K562 (cell line): ENCODE measurements around the gene CFAP70. TPM values are rescaled to one million over a fixed set of nuclear protein-coding genes. Genes with fewer than 3 reads are reported as not detected.

ENCODE experiments used
- ATAC-seq: fragments of 200-7000 bp; cut with Tn5 transposase; 3 replicates; pipeline ENCODE4 v1.9.1; 2020; ENCODE audit warnings: moderate library complexity
- BruUV-seq: library from RNA; stranded (reverse); fragments of 400-500 nt; replicated peaks from 2 replicates; lab custom pipeline; 2021; lab: Mats Ljungman, UMichigan
- CTCF ChIA-PET: fragments of 300-600 bp; formaldehyde crosslinking; extraction: SDS; loops from one replicate; lab custom pipeline; 2021; ENCODE audit warnings: low intra/inter-chr PET ratio; lab: Yijun Ruan, JAX
- POLR2A ChIA-PET: fragments of 300-600, 350-650 bp; sonication (Branson Sonifier 250); formaldehyde crosslinking; extraction: SDS; loops from one replicate; lab custom pipeline; 2021; ENCODE audit warnings: antibody characterized with exemption, inconsistent platforms; lab: Yijun Ruan, JAX
- DNase-seq, 4 experiments: peaks; one replicate each; pipeline versions ENCODE4 v3.0.0 to v3.0.0-alpha.2; 2011 to 2018; ENCODE audit warnings: low spot score in 3 of 4, mixed read lengths in 3 of 4; ENCODE audit errors: extremely low read depth in 1 of 4
- FAIRE-seq: peaks from 2 replicates; lab custom pipeline; 2011; peaks lifted over from hg19 to GRCh38; lab: Jason Lieb, UNC
- H2AFZ ChIP-seq: 2 replicates; pipeline ENCODE4 v1.6.0; 2011; ENCODE audit warnings: low read depth, low read length, control low read depth, inconsistent platforms
- H3K27ac ChIP-seq: fragments of 200-600 bp; 3 replicates; pipeline ENCODE4 v1.8.0; 2011; ENCODE audit warnings: low read depth, mild to moderate bottlenecking, control low read depth, inconsistent platforms, low read length, moderate library complexity, mixed read lengths; ENCODE audit errors: extremely low read depth
- H3K27me3 ChIP-seq, 2 experiments: fragments of 300-600 bp in 1 of 2; 2 replicates in 1 of 2; 3 replicates in 1 of 2; pipeline versions ENCODE4 v1.6.0 to v1.8.0; 2011; ENCODE audit warnings: inconsistent platforms in 2 of 2, low read length in 2 of 2, mild to moderate bottlenecking in 1 of 2, mixed read lengths in 1 of 2, moderate library complexity in 1 of 2; ENCODE audit not compliant: control insufficient read depth in 2 of 2, insufficient read depth in 2 of 2
- H3K36me3 ChIP-seq: fragments of 300-600 bp; 3 replicates; pipeline ENCODE4 v1.8.0; 2011; ENCODE audit warnings: mild to moderate bottlenecking, low read length, inconsistent platforms; ENCODE audit not compliant: control insufficient read depth, insufficient read depth
- H3K4me1 ChIP-seq, 2 experiments: fragments of 200-600 bp in 1 of 2; replicated peaks in 1 of 2; 2 replicates in 1 of 2; 3 replicates in 1 of 2; pipeline versions ENCODE4 v1.5.1 to v1.8.0; 2011; ENCODE audit warnings: inconsistent platforms in 2 of 2, low read length in 2 of 2, mild to moderate bottlenecking in 1 of 2, mixed read lengths in 1 of 2, moderate library complexity in 1 of 2; ENCODE audit not compliant: control insufficient read depth in 2 of 2, insufficient read depth in 2 of 2
- H3K4me2 ChIP-seq: 2 replicates; pipeline ENCODE4 v1.6.1; 2011; ENCODE audit warnings: low read length, control low read depth, inconsistent platforms, mixed read lengths; ENCODE audit not compliant: insufficient read depth
- H3K4me3 ChIP-seq: fragments of 200-600 bp; sonication (generic), shearing (Covaris generic); 2 replicates; pipeline ENCODE4 v1.5.1; 2016; ENCODE audit warnings: control low read depth, inconsistent platforms
- H3K79me2 ChIP-seq: fragments of 200-600 bp; 3 replicates; pipeline ENCODE4 v1.8.0; 2011; ENCODE audit warnings: low read length, inconsistent platforms; ENCODE audit not compliant: control insufficient read depth, insufficient read depth
- H3K9ac ChIP-seq, 2 experiments: 2 replicates each; pipeline versions ENCODE4 v1.6.0 to v1.6.1; 2011; ENCODE audit warnings: low read depth in 2 of 2, low read length in 2 of 2, control low read depth in 1 of 2, inconsistent platforms in 1 of 2, mild to moderate bottlenecking in 1 of 2, mixed read lengths in 1 of 2; ENCODE audit not compliant: insufficient read depth in 1 of 2
- H3K9me1 ChIP-seq: one replicate; pipeline ENCODE4 v1.6.0; 2011; ENCODE audit warnings: inconsistent platforms, mild to moderate bottlenecking, low read length, moderate library complexity; ENCODE audit not compliant: control insufficient read depth, insufficient read depth
- H3K9me3 ChIP-seq: replicated peaks from 2 replicates; pipeline ENCODE4 v1.5.1; 2011; ENCODE audit warnings: low read depth, low read length, inconsistent platforms; ENCODE audit not compliant: control insufficient read depth, insufficient read depth
- H4K20me1 ChIP-seq: replicated peaks from 2 replicates; pipeline ENCODE4 v1.6.1; 2011; ENCODE audit warnings: low read length, inconsistent platforms, mixed read lengths; ENCODE audit not compliant: control insufficient read depth, insufficient read depth
- CHAMP1 ChIP-seq: fragments of 450-650 bp; IDR thresholded peaks from 2 replicates; pipeline ENCODE4 v1.6.1; 2016; ENCODE audit warnings: mild to moderate bottlenecking
- CREB3 ChIP-seq: fragments of 450-650 bp; conservative IDR thresholded peaks from 2 replicates; pipeline ENCODE4 v1.6.1; 2016; ENCODE audit warnings: missing genetic modification characterization, low read depth, mild to moderate bottlenecking, missing compliant biosample characterization, moderate library complexity
- E2F3 ChIP-seq: fragments of 250-450 bp; sonication (Bioruptor Pico); IDR thresholded peaks from 2 replicates; pipeline ENCODE4 v1.4.0; 2020; ENCODE audit warnings: mild to moderate bottlenecking
- ETV5 ChIP-seq: sonication (generic); formaldehyde crosslinking; IDR thresholded peaks from 2 replicates; pipeline ENCODE4 v1.4.0; 2020; ENCODE audit warnings: low read depth, mild to moderate bottlenecking, missing genetic modification reagents
- HNRNPUL1 ChIP-seq: fragments of 200-400 bp; formaldehyde crosslinking; IDR thresholded peaks from 2 replicates; pipeline ENCODE4 v1.6.1; 2017; ENCODE audit warnings: low read length
- KAT8 ChIP-seq: fragments of 450-650 bp; IDR thresholded peaks from 2 replicates; pipeline ENCODE4 v1.6.1; 2016; ENCODE audit warnings: low read depth, mild to moderate bottlenecking
- KDM1A ChIP-seq, 2 experiments: fragments of 450-650 bp; IDR thresholded peaks; 2 replicates each; pipeline ENCODE4 v1.6.1; 2016; ENCODE audit warnings: mild to moderate bottlenecking in 2 of 2
- SRSF3 ChIP-seq: fragments of 200-400 bp; formaldehyde crosslinking; IDR thresholded peaks from 2 replicates; pipeline ENCODE4 v1.6.1; 2016; ENCODE audit warnings: mild to moderate bottlenecking, low read length, moderate library complexity; ENCODE audit not compliant: insufficient read depth
- USF2 ChIP-seq: sonication (generic); formaldehyde crosslinking; IDR thresholded peaks from 2 replicates; pipeline ENCODE4 v1.5.0; 2020; ENCODE audit warnings: missing genetic modification reagents
- ZNF445 ChIP-seq: fragments of 250-450 bp; sonication (Bioruptor Pico); IDR thresholded peaks from 2 replicates; pipeline ENCODE4 v1.4.0; 2020; ENCODE audit warnings: low read depth, mild to moderate bottlenecking, moderate library complexity
- ZNF695 ChIP-seq: fragments of 450-650 bp; formaldehyde crosslinking; IDR thresholded peaks from 2 replicates; pipeline ENCODE4 v1.4.0; 2020; ENCODE audit warnings: mild to moderate bottlenecking, moderate library complexity
- ZNF780A ChIP-seq: fragments of 250-450 bp; sonication (Bioruptor Pico); IDR thresholded peaks from 2 replicates; pipeline ENCODE4 v1.5.0; 2021; ENCODE audit warnings: mild to moderate bottlenecking
- WGBS: fragments of 100-300 bp; shearing (Covaris generic); methylation state at CpG from one replicate; pipeline ENCODE4 v1.1.6; 2016; ENCODE audit warnings: low coverage, mixed read lengths; ENCODE audit not compliant: insufficient coverage; ENCODE audit errors: missing lambda C conversion rate; 5-methylcytosine and 5-hydroxymethylcytosine counted together
- in situ Hi-C: fragments of 300-500 bp; cut with MboI; formaldehyde crosslinking; loops from 4 replicates; pipeline ENCODE4 v1.15.0; 2018; ENCODE audit warnings: inconsistent platforms, mixed read lengths
- intact Hi-C: fragments of 100-400 bp; cut with micrococcal nuclease; formaldehyde crosslinking; loops from 2 replicates; pipeline ENCODE4 v1.14.2; 2022
- polyA plus RNA-seq, 8 experiments: library from polyadenylated mRNA; depleted of rRNA in 4 of 8; stranded (reverse) in 5 of 8; unstranded in 3 of 8; fragments of >200 nt; fragmentation: Nextera tagmentation in 2 of 8; fragmentation: Illumina TruSeq in 1 of 8; extraction: Ambion mirVana in 2 of 8; extraction: Trizol in 1 of 8; gene quantifications; 2 replicates each; pipeline versions ENCODE4 v1.2.1 to v1.2.3, GENCODE V29; 2011 to 2014; ENCODE audit warnings: inconsistent platforms in 1 of 8, missing spikeins in 1 of 8
- total RNA-seq, 7 experiments: library from RNA; depleted of rRNA in 6 of 7; stranded (reverse); fragments of >200 nt in 6 of 7; fragmentation: Illumina TruSeq in 2 of 7; extraction: Trizol in 2 of 7; gene quantifications; 2 replicates each; pipeline versions ENCODE4 v1.2.1 to v1.2.3, GENCODE V29; 2011 to 2021; ENCODE audit warnings: low replicate concordance in 1 of 7

The CFAP70 gene
- total and polyA plus RNA-seq, 9 of the 15 experiments (the other 6 are each of a cell fraction or from before 2014, with no cell fraction given): 0.27 to 1.6 (median 0.86) TPM

GRCh38 chr10:73234695-73235094 lies 124.0 kb downstream of the CFAP70 start:
- H3K79me2 ChIP-seq: peaks cover 13% of the 10 kb centered on the region
- H3K9me1 ChIP-seq: no peaks in the 10 kb centered on the region
- no peak overlapping the region for H3K9ac ChIP-seq
- POLR2A ChIA-PET: interaction anchor here (0.6 to 6.3 kb wide), 12 partner anchors 9 to 911 kb away, joined by 3 to 66 read pairs (median 3); partner anchors contain the start of genes DNAJC9 and MRPS16
- CTCF ChIA-PET: interaction anchor here (0.7 kb wide), 1 partner anchor 16 kb away, joined by 3 read pairs; no protein-coding TSS in a partner anchor
- no peak overlapping the region for H3K27ac ChIP-seq
- no peak for DNase-seq
- H4K20me1 ChIP-seq: peaks cover 3% of the 10 kb centered on the region
- no peak overlapping the region for H2AFZ ChIP-seq
- no TSS peak for BruUV-seq
- in situ Hi-C loops (no loop called here), intact Hi-C loops (no loop called here)
- no peaks in the 10 kb centered on the region for H3K9me3 ChIP-seq
- no peaks in the 10 kb centered on the region for H3K27me3 ChIP-seq
- peaks cover 70% of the 10 kb centered on the region for H3K36me3 ChIP-seq
- no peak for TF ChIP-seq ZNF780A (CRISPR knock-in tag)
- no peak for TF ChIP-seq SRSF3
- no peak for TF ChIP-seq ETV5 (CRISPR knock-in tag)
- TF ChIP-seq ZNF695 (CRISPR knock-in tag): no peak
- no peak for TF ChIP-seq E2F3 (CRISPR knock-in tag)
- H3K4me3 ChIP-seq: no peak overlapping the region
- 83% methylated on average over 7 of the region's 7 CpGs for WGBS
- H3K4me1 ChIP-seq: no peaks in the 10 kb centered on the region
- H3K4me2 ChIP-seq: no peak overlapping the region
- no peak for FAIRE-seq
- no peak for ATAC-seq

GRCh38 chr10:73233883-73234282 lies 124.8 kb downstream of the CFAP70 start:
- CTCF ChIA-PET: interaction anchor here (1.0 kb wide), 1 partner anchor 410 kb away, joined by 4 read pairs; no protein-coding TSS in a partner anchor
- no TSS peak for BruUV-seq
- TF ChIP-seq USF2 (CRISPR knock-in tag) (no peak), CREB3 (tag) (no peak), ZNF445 (no peak), KAT8 (no peak), CHAMP1 (no peak), KDM1A (IDR thresholded peaks at IDR 0.05) (no peak), HNRNPUL1 (no peak)

More at GRCh38 chr10:73233883-73234282, 124.8 kb downstream of the CFAP70 start:
- FAIRE-seq (no peak), ATAC-seq (no peak), DNase-seq (no peak)
- Histone ChIP-seq H4K20me1 (peaks cover 3% of the 10 kb centered on the region), H3K4me3 (no peak overlapping the region), H3K9me3 (no peaks in the 10 kb centered on the region), H2AFZ (no peak overlapping the region), H3K79me2 (peaks cover 6% of the 10 kb centered on the region; the same call in 1 of the 3 replicates), H3K4me1 (no peaks in the 10 kb centered on the region), H3K27ac (no peak overlapping the region), H3K9me1 (no peaks in the 10 kb centered on the region), H3K9ac (no peak overlapping the region), H3K4me2 (no peak overlapping the region), H3K27me3 (no peaks in the 10 kb centered on the region), H3K36me3 (peaks cover 62% of the 10 kb centered on the region)
- POLR2A ChIA-PET: interaction anchor here (0.5 to 6.3 kb wide), 10 partner anchors 8 to 394 kb away, joined by 3 to 66 read pairs (median 4); partner anchors contain the start of gene DNAJC9
- 83% methylated on average over 2 of the region's 2 CpGs for WGBS
- intact Hi-C loops: no loop called here
- in situ Hi-C loops: no loop called here
